DND-41 (cell line): Measurements from ENCODE around the gene ITPRIPL2.

ENCODE experiments used
- ATAC-seq: fragments of 200-7000 bp; cut with Tn5 transposase; 3 replicates; pipeline ENCODE4 v1.9.1; 2021; ENCODE audit warnings: low read depth; ENCODE audit not compliant: insufficient read depth
- DNase-seq: peaks from one replicate; pipeline ENCODE4 v3.0.0-alpha.2; 2020
- H2AFZ ChIP-seq: 2 replicates; pipeline ENCODE4 v1.6.0; 2012; ENCODE audit warnings: low read depth, low read length
- H3K27ac ChIP-seq: 2 replicates; pipeline ENCODE4 v1.5.1; 2012; ENCODE audit warnings: low read length, inconsistent platforms
- H3K27me3 ChIP-seq: fragments of 200-600 bp; sonication (generic); 2 replicates; pipeline ENCODE4 v1.6.0; 2012; ENCODE audit warnings: low read length, mild to moderate bottlenecking, inconsistent platforms; ENCODE audit not compliant: insufficient read depth, poor library complexity
- H3K36me3 ChIP-seq: 2 replicates; pipeline ENCODE4 v1.5.1; 2012; ENCODE audit warnings: low read length, inconsistent platforms; ENCODE audit not compliant: insufficient read depth
- H3K4me1 ChIP-seq: 2 replicates; pipeline ENCODE4 v1.5.1; 2012; ENCODE audit warnings: mild to moderate bottlenecking, low read length; ENCODE audit not compliant: insufficient read depth
- H3K4me2 ChIP-seq: 2 replicates; pipeline ENCODE4 v1.6.0; 2012; ENCODE audit warnings: mild to moderate bottlenecking, moderate library complexity, low read length, inconsistent platforms; ENCODE audit not compliant: insufficient read depth
- H3K4me3 ChIP-seq, 2 experiments: fragments of 200-600 bp in 1 of 2; shearing (Covaris generic) in 1 of 2; 2 replicates each; pipeline ENCODE4 v1.5.1; 2012 to 2016; ENCODE audit warnings: inconsistent platforms in 2 of 2, low read length in 2 of 2, mild to moderate bottlenecking in 2 of 2, low read depth in 1 of 2, moderate library complexity in 1 of 2
- H3K79me2 ChIP-seq: 2 replicates; pipeline ENCODE4 v1.6.0; 2012; ENCODE audit warnings: low read length, inconsistent platforms; ENCODE audit not compliant: insufficient read depth
- H3K9ac ChIP-seq: 2 replicates; pipeline ENCODE4 v1.6.0; 2012; ENCODE audit warnings: low read depth, mild to moderate bottlenecking, inconsistent platforms, low read length, moderate library complexity
- H3K9me3 ChIP-seq: 2 replicates; pipeline ENCODE4 v1.5.1; 2012; ENCODE audit warnings: low read length, moderate library complexity, mild to moderate bottlenecking, inconsistent platforms; ENCODE audit not compliant: insufficient read depth, severe bottlenecking
- H4K20me1 ChIP-seq: 2 replicates; pipeline ENCODE4 v1.6.0; 2012; ENCODE audit warnings: low read length; ENCODE audit not compliant: insufficient read depth
- CTCF ChIP-seq: IDR thresholded peaks from 2 replicates; pipeline ENCODE4 v1.5.1; 2012; ENCODE audit warnings: borderline replicate concordance, low read length, moderate library complexity, mild to moderate bottlenecking; ENCODE audit not compliant: poor library complexity, severe bottlenecking; ENCODE audit errors: extremely low read depth
- EZH2 ChIP-seq: IDR thresholded peaks from 3 replicates; pipeline ENCODE4 v1.6.1; 2012; ENCODE audit warnings: borderline replicate concordance, low read depth, mild to moderate bottlenecking, moderate library complexity, low read length, inconsistent platforms; ENCODE audit not compliant: severe bottlenecking

The ITPRIPL2 gene

GRCh38 chr16:19084139-19084538 is 29.6 kb upstream of the ITPRIPL2 start:
- DNase-seq = no peak
- H2AFZ ChIP-seq = no peak overlapping the region
- ATAC-seq = no peak
- no peak overlapping the region for H3K4me3 ChIP-seq
- no peaks in the 10 kb centered on the region for H4K20me1 ChIP-seq
- no peaks in the 10 kb centered on the region for H3K9me3 ChIP-seq
- TF ChIP-seq CTCF (no peak), EZH2 (no peak)
- H3K9ac ChIP-seq = no peak overlapping the region
- peaks cover 3% of the 10 kb centered on the region; the same call in 1 of the 2 replicates for H3K36me3 ChIP-seq
- H3K4me2 ChIP-seq = no peak overlapping the region
- peaks cover 4% of the 10 kb centered on the region for H3K27me3 ChIP-seq
- H3K4me1 ChIP-seq = peaks cover 8% of the 10 kb centered on the region
- no peak overlapping the region for H3K27ac ChIP-seq
- no peaks in the 10 kb centered on the region for H3K79me2 ChIP-seq

- Histone ChIP-seq H3K27me3 (peaks cover 4% of the 10 kb centered on the region), H3K4me2 (no peak overlapping the region), H3K9ac (no peak overlapping the region), H3K79me2 (no peaks in the 10 kb centered on the region), H4K20me1 (no peaks in the 10 kb centered on the region), H3K36me3 (peaks cover 3% of the 10 kb centered on the region; the same call in 1 of the 2 replicates), H2AFZ (no peak overlapping the region), H3K4me1 (peaks cover 8% of the 10 kb centered on the region), H3K27ac (no peak overlapping the region), H3K4me3 (no peak overlapping the region), H3K9me3 (no peaks in the 10 kb centered on the region)
- DNase-seq (no peak), ATAC-seq (no peak)
- TF ChIP-seq CTCF = no peak
Observed at GRCh38 chr16:19084879-19085278, 28.9 kb upstream of the ITPRIPL2 start.

GRCh38 chr16:19085679-19086200 is 28.0 kb upstream of the ITPRIPL2 start:
- no peak overlapping the region for H3K4me3 ChIP-seq
- no peak overlapping the region for H3K4me2 ChIP-seq

More at GRCh38 chr16:19085679-19086200, 28.0 kb upstream of the ITPRIPL2 start:
- no peaks in the 10 kb centered on the region for H4K20me1 ChIP-seq
- no peak for TF ChIP-seq CTCF
- no peak for TF ChIP-seq EZH2
- H2AFZ ChIP-seq = no peak overlapping the region
- DNase-seq (no peak), ATAC-seq (no peak)
- H3K4me1 ChIP-seq = peaks cover 8% of the 10 kb centered on the region
- no peaks in the 10 kb centered on the region for H3K79me2 ChIP-seq
- H3K27ac ChIP-seq = no peak overlapping the region
- H3K27me3 ChIP-seq = peaks cover 4% of the 10 kb centered on the region
- H3K9ac ChIP-seq = no peak overlapping the region
- H3K36me3 ChIP-seq = peaks cover 3% of the 10 kb centered on the region; the same call in 1 of the 2 replicates
- H3K9me3 ChIP-seq = no peaks in the 10 kb centered on the region
